Ectodermal cell (in vitro differentiated cells): Measurements from ENCODE around the gene CD80.
"Not testable (repeated sequence)": the region's sequence is repeated elsewhere in the genome, so short reads cannot be mapped to it uniquely, and the experiment has no call there.

Source experiments
- H3K27ac ChIP-seq: 2 replicates; pipeline ENCODE4 v1.7.0; 2013; ENCODE audit warnings: mild to moderate bottlenecking, low read depth, low read length; ENCODE audit not compliant: insufficient read depth, poor library complexity, severe bottlenecking
- H3K27me3 ChIP-seq: 2 replicates; pipeline ENCODE4 v1.7.0; 2013; ENCODE audit warnings: mild to moderate bottlenecking, low read length; ENCODE audit not compliant: insufficient read depth, control insufficient read depth, poor library complexity, severe bottlenecking
- H3K36me3 ChIP-seq: one replicate; pipeline ENCODE4 v1.7.0; 2013; ENCODE audit warnings: low read length; ENCODE audit not compliant: control insufficient read depth, insufficient read depth
- H3K4me1 ChIP-seq: one replicate; pipeline ENCODE4 v1.7.0; 2013; ENCODE audit warnings: low read length; ENCODE audit not compliant: control insufficient read depth, insufficient read depth
- H3K4me3 ChIP-seq: 2 replicates; pipeline ENCODE4 v1.7.0; 2013; ENCODE audit warnings: low read depth, low read length, control low read depth; ENCODE audit not compliant: insufficient read depth
- H3K9me3 ChIP-seq: 2 replicates; pipeline ENCODE4 v1.7.0; 2013; ENCODE audit warnings: mild to moderate bottlenecking, low read length, moderate library complexity; ENCODE audit not compliant: control insufficient read depth
- WGBS, 2 experiments: methylation state at CpG; one replicate each; pipeline ENCODE4 v1.1.7; 2013; ENCODE audit warnings: missing lambda C conversion rate in 2 of 2; 5-methylcytosine and 5-hydroxymethylcytosine counted together

CD80 gene

DNA sequence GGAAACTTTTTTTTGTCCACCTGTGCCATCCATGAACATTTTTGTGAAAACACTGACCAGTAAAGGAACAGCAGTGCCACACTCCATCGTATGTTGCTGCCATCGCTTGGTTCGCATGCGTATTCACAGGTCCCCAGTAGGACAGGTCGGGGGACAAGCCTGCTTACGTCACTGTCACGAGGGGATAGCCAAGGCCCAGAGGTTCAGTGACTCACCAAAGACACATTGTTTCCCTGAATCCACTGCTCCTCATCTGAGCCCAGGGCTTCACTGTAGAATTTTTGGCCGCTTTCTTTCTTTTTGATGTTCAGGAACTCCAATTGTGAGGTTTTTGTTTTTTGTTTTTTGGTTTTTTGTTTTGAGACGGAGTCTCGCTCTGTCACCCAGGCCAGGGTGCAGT, 25.8 kb upstream of the CD80 start:
- Histone ChIP-seq H3K36me3 (no peaks in the 10 kb centered on the region), H3K4me1 (peaks cover 5% of the 10 kb centered on the region), H3K9me3 (no peaks in the 10 kb centered on the region), H3K27ac (no peak overlapping the region), H3K27me3 (peaks cover 5% of the 10 kb centered on the region), H3K4me3 (no peak overlapping the region)
- WGBS, 2 experiments = 93% methylated on average over 10 of the region's 10 CpGs

DNA sequence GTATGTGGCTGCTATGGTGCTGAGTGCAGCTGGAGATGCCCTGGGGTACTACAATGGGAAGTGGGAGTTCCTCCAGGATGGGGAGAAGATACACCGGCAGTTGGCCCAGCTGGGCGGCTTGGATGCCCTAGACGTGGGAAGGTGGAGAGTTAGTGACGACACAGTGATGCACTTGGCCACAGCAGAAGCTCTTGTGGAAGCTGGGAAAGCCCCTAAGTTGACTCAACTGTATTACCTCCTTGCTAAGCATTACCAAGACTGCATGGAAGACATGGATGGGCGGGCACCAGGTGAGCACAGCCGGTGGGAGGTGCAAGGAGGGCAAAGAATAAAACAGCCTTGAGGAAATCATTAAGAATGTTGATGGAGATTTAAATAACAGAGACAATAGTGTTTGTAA, 22.8 kb upstream of the CD80 start:
- Histone ChIP-seq H3K4me3 (no peak overlapping the region), H3K27me3 (peaks cover 16% of the 10 kb centered on the region), H3K36me3 (no peaks in the 10 kb centered on the region), H3K27ac (no peak overlapping the region), H3K9me3 (no peaks in the 10 kb centered on the region), H3K4me1 (no peaks in the 10 kb centered on the region)
- 77 to 79% methylated on average over 6 of the region's 6 CpGs for WGBS, 2 experiments

DNA sequence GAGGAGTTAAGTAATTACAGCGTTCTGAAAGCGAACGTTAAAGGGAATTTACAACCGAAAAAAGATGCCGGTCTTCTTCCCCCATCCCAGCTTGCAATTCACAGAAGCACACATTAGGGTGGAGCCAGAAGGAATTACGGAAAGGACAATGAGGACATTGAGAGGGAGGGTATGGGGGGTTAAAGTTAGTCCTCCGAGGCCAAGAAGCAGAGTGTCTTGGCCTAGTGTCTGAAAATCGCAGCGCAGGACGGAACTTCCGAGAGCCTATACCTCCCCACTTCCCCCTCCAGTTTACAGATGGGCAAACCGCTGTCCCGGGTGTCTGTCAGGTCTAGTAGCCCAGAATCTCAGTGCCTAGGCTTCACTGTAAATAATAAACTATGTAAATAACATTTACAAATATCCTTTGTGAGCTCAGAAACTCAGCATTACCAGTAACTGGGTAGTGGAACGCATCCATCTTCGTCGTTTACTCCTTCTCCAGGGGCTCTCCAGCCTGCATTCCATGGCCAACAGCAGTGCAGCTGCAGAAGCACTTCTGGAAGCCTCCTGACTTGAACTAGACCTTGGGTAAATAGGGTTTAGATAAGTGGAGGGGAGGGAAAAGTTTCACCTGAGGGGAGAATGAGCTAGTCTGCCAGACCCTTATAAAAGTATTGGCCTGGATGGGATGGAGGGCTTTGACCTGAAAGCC, 20.8 kb upstream of the CD80 start:
- no peaks in the 10 kb centered on the region for H3K9me3 ChIP-seq
- H3K4me3 ChIP-seq = peak overlapping the region; percentile 53
- H3K4me1 ChIP-seq = no peaks in the 10 kb centered on the region
- H3K27ac ChIP-seq = peak overlapping the region; percentile 38
- H3K36me3 ChIP-seq = no peaks in the 10 kb centered on the region
- H3K27me3 ChIP-seq = peaks cover 16% of the 10 kb centered on the region
- 17 to 23% methylated on average over 14 to 16 of the region's 16 CpGs for WGBS, 2 experiments

DNA sequence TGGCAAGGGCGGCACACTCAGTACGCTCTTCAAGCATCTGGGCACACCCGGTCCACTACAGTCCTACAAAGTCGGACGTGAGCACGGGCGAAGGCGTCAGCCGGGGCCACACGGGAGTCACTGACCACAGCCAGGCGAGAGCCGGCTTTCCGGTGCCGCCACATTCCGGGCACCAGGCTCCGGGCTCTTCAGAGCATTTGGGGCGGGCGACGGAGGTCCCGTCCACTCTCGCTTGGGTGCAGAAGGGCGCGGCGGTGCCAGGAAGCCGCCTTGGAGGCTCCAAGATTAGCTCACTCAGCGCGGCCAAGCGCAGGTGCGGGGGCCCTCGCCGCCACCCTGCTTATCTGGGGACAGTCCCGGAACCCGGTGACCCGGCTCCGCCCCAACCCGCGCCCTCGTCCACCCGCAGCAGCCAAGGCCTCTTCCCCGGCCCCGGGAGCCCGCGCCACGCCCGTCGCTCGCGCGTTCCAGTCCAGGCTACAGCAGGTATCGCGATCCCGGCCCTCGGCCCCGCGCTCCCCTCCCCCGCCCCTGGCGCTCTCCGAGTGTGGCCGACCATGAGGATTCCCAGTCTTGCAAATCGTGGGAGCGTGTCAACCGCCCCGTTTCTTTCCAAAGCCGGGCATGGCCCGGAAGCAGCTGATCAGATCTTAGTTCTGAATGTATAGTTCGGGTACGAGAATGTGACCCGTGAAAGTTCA, 20.1 kb upstream of the CD80 start, which contains the start of gene ADPRH:
ADPRH (plus strand) TSS at position 127 of the 701 bp plus-strand sequence. CDS start 2,678 bp downstream, outside the sequence.
- no peaks in the 10 kb centered on the region for H3K9me3 ChIP-seq
- H3K27me3 ChIP-seq = peaks cover 16% of the 10 kb centered on the region
- 2% methylated on average over 68 of the region's 68 CpGs for WGBS, 2 experiments
- peak within 1 kb of the TSS; percentile 53 for H3K4me3 ChIP-seq
- H3K4me1 ChIP-seq = no peaks in the 10 kb centered on the region
- H3K27ac ChIP-seq = peak within 1 kb of the TSS; percentile 38
- H3K36me3 ChIP-seq = no peaks in the 10 kb centered on the region

DNA sequence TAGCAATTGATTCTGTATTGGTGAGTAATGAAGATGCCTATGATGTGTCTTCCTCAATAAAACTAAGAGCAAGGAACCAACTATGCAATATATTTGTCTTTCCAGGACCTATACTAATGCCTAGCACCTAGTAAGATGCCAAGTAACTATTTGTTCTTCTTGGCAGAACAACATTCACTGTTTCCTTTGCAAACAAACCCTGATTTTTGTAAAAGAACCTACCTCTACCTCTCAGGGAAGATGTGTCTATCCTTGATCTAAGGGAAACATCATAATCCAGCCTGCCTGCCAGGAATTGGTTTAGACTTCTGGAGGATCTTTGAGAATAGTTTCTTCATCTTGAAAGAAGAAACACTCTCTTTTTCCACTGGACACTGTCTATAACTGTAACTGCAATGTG, 16.1 kb upstream of the CD80 start:
- H3K4me3 ChIP-seq = no peak overlapping the region
- H3K27me3 ChIP-seq = peaks cover 14% of the 10 kb centered on the region
- H3K9me3 ChIP-seq = no peaks in the 10 kb centered on the region
- H3K4me1 ChIP-seq = no peaks in the 10 kb centered on the region
- H3K27ac ChIP-seq = no peak overlapping the region
- no peaks in the 10 kb centered on the region for H3K36me3 ChIP-seq

DNA sequence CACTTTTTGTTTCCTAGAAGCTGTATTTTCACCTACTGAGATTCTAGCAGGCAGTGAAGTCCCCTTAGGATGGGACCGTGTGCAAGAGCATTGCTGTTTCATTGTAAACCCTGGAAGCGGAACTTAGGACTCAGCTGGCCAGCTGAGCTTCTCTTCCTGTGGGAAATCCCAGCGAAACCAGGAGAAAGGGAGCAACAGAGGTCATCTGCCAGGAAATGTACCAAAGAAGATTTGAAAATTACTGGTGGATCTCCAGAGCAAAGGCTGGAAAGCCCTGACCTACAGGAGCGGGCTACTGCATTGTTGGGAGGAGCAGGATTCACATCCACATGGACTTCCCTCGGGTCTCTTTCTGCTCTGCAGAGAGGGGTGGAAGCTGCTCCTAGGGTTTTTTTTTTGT, 12.3 kb upstream of the CD80 start:
- no peak overlapping the region for H3K27ac ChIP-seq
- no peaks in the 10 kb centered on the region for H3K27me3 ChIP-seq
- H3K36me3 ChIP-seq = no peaks in the 10 kb centered on the region
- H3K4me3 ChIP-seq = no peak overlapping the region
- WGBS, 2 experiments = 72 to 75% methylated on average over 5 of the region's 5 CpGs
- H3K4me1 ChIP-seq = no peaks in the 10 kb centered on the region
- H3K9me3 ChIP-seq = no peaks in the 10 kb centered on the region

DNA sequence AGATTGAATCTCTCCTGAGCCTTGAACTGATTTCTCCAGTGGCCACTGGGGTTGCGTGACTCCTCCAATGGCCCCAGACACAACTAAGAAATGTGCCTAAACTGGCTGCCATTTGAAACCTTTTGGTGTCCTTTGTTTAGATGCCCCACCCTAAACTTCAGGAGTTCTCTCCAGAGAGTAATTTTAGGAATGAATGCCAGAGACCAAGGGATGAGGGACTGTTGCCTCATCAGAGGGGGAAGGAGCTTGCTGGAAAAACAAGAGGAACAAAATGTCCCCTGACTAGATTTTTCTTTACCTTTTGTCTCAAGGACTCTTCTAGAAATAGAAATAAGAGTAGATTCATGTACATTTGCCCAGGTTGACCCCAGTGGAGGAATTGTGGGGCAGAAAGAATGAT, 11.8 kb upstream of the CD80 start:
- H3K27me3 ChIP-seq = no peaks in the 10 kb centered on the region
- H3K4me3 ChIP-seq = no peak overlapping the region
- no peak overlapping the region for H3K27ac ChIP-seq
- 93 to 95% methylated on average over 1 of the region's 1 CpG for WGBS, 2 experiments
- H3K4me1 ChIP-seq = no peaks in the 10 kb centered on the region
- no peaks in the 10 kb centered on the region for H3K9me3 ChIP-seq
- no peaks in the 10 kb centered on the region for H3K36me3 ChIP-seq

DNA sequence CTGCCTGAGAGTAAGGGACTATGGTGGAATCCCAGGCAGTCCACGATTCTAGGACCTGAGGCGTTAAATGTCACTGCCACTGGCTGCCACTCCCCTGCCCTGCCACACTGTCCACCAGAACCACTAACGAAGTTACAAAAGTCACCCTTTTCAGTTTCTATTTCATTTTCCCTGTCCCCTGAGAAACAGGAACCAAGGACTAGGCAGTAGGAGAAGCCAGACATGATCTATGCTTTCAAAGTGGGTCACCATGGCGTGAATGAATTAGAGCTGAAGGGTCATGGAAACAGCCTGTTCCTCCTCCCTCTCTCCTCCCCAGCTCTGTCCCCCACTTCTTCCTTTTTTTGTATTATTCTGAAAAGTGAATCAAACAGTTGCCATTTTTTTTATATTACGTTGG, 10.8 kb upstream of the CD80 start:
- WGBS, 2 experiments = 90 to 94% methylated on average over 5 of the region's 5 CpGs
- no peaks in the 10 kb centered on the region for H3K9me3 ChIP-seq
- no peaks in the 10 kb centered on the region for H3K36me3 ChIP-seq
- H3K4me3 ChIP-seq = no peak overlapping the region
- no peaks in the 10 kb centered on the region for H3K4me1 ChIP-seq
- H3K27me3 ChIP-seq = no peaks in the 10 kb centered on the region
- H3K27ac ChIP-seq = no peak overlapping the region

DNA sequence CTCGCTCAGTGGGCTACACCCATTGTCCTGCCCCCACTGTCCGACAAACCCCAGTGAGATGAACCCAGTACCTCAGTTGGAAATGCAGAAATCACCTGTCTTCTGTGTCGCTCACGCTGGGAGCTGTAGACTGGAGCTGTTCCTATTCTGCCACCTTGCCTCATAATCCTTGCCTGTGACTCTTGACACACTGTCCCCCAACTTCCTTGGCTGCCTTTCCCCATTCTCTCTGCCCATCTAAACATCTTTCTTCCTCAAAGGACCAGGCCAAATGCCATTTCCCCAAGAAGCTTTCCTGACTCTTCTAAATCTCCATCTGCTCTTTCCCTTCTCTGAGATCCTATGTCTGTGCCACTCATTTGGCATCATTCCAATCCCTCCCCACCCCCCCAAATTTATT, 9.7 kb upstream of the CD80 start:
- whole genome bisulfite sequencing, 2 experiments = 93 to 94% methylated on average over 4 of the region's 4 CpGs
- Histone ChIP-seq H3K27me3 (no peaks in the 10 kb centered on the region), H3K4me3 (no peak overlapping the region), H3K27ac (no peak overlapping the region), H3K36me3 (no peaks in the 10 kb centered on the region), H3K9me3 (no peaks in the 10 kb centered on the region), H3K4me1 (no peaks in the 10 kb centered on the region)

DNA sequence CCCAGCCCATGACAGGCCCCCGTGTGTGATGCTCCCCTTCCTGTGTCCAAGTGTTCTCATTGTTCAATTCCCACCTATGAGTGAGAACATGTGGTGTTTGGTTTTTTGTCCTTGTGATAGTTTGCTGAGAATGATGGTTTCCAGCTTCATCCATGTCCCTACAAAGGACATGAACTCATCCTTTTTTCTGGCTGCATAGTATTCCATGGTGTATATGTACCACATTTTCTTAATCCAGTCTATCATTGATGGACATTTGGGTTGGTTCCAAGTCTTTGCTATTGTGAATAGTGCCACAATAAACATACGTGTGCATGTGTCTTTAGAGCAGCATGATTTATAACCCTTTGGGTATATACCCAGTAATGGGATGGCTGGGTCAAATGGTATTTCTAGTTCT, 3.9 kb upstream of the CD80 start:
- 100% methylated on average over 1 of the region's 2 CpGs; no CpG with 5 or more reads in 1 of the 2 experiments for WGBS, 2 experiments
- H3K27me3 ChIP-seq, H3K4me3 ChIP-seq: not testable (repeated sequence)

More for the DNA sequence above, 3.9 kb upstream of the CD80 start:
- not testable (repeated sequence) for H3K36me3 ChIP-seq, H3K4me1 ChIP-seq, H3K9me3 ChIP-seq, H3K27ac ChIP-seq
